Measurements from ENCODE around the gene ABCA1. TPM values are rescaled to one million over a fixed set of nuclear protein-coding genes. Genes with fewer than 3 reads are reported as not detected.
"Not testable (repeated sequence)": the region's sequence is repeated elsewhere in the genome, so short reads cannot be mapped to it uniquely, and the experiment has no call there.

Gene ABCA1
- total RNA-seq, 4 donors from 2014 or later, result 59.2 to 84.1 (median 80.5) TPM

DNA sequence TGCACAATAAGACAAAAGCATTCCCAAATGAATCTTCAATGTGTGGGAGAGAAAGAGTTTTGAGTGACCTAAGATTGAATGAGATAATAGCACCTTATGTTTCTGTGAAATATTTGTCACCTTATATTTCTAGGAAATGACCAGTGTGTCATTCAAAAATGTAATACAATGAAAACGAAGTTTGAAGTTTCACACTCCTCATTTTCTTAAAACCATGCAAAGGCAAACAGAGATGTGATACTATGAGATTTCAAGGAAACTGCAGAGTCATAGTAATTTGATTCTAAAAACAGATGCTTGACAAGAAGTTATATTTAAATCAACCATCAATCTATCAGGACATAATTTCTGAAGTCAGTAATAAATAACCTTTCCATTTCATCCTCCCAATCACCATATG, 13.6 kb upstream of the ABCA1 start:
- WGBS, 2 donors, result 49 to 52% methylated on average over 1 of the region's 1 CpG
- Histone ChIP-seq H3K36me3 (no peaks in the 10 kb centered on the region), H3K4me1 (peaks cover 0 to 6% (median under 1%) of the 10 kb centered on the region in 4 donors), H3K9me3 (no peaks in the 10 kb centered on the region), H3K27me3 (no peaks in the 10 kb centered on the region), H3K27ac (no peak overlapping the region), H3K4me3 (no peak overlapping the region)
- DNase-seq (ENCODE audit: low spot score in 2 of 2), result no peak
- TF ChIP-seq, protein P1, sequence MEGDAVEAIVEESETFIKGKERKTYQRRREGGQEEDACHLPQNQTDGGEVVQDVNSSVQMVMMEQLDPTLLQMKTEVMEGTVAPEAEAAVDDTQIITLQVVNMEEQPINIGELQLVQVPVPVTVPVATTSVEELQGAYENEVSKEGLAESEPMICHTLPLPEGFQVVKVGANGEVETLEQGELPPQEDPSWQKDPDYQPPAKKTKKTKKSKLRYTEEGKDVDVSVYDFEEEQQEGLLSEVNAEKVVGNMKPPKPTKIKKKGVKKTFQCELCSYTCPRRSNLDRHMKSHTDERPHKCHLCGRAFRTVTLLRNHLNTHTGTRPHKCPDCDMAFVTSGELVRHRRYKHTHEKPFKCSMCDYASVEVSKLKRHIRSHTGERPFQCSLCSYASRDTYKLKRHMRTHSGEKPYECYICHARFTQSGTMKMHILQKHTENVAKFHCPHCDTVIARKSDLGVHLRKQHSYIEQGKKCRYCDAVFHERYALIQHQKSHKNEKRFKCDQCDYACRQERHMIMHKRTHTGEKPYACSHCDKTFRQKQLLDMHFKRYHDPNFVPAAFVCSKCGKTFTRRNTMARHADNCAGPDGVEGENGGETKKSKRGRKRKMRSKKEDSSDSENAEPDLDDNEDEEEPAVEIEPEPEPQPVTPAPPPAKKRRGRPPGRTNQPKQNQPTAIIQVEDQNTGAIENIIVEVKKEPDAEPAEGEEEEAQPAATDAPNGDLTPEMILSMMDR (IDR thresholded peaks at IDR 0.05), result no peak
- TF ChIP-seq EP300 (IDR thresholded peaks at IDR 0.05), result no peak
- no peak for TF ChIP-seq POLR2A (IDR thresholded peaks at IDR 0.05)

DNA sequence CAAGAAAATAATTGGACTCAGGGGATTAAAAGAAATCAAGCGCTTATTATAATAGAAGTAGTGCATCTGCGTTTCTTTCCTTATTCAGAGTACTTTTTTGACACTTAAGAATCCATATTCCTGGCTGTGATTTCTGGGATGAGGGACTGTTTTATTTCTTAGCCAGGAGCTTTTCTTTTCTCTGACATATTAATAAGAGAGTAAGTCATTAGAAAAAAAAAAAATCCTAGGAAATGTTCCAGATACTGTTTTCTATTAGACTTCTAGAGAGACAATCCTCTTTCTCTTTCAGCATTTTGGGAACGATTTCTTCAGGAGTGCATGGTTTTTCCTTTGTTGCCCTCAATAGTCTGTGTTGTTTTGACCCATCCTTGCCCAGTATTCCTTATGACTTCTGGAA, 8.3 kb upstream of the ABCA1 start:
- TF ChIP-seq POLR2A (IDR thresholded peaks at IDR 0.05), result no peak
- TF ChIP-seq, protein P1 (IDR thresholded peaks at IDR 0.05), result no peak
- no peak for TF ChIP-seq EP300 (IDR thresholded peaks at IDR 0.05)
- Histone ChIP-seq H3K27ac (peak overlapping the region in 2 of 4 donors; percentile 2 to 62), H3K4me1 (peaks cover 0 to 36% (median 7%) of the 10 kb centered on the region in 4 donors), H3K27me3 (no peaks in the 10 kb centered on the region), H3K36me3 (no peaks in the 10 kb centered on the region), H3K9me3 (no peaks in the 10 kb centered on the region), H3K4me3 (no peak overlapping the region)
- DNase-seq (ENCODE audit: low spot score in 2 of 2), result no peak
- WGBS, 2 donors, result 43 to 57% methylated on average over 3 of the region's 3 CpGs

DNA sequence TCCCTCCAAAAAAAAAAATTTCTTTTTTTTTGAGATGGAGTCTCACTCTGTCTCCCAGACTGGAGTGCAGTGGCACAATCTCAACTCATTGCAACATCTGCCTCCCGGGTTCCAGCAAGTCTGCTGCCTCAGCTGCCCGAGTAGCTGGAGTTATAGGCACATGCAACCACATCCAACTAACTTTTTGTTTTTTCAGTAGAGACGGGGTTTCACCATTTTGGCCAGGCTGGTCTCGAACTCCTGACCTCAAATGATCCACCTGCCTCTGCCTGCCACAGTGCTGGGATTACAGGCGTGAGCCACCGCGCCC, 7.5 kb upstream of the ABCA1 start:
- H3K27me3 ChIP-seq, H3K36me3 ChIP-seq, H3K9me3 ChIP-seq, H3K4me3 ChIP-seq: not testable (repeated sequence)
- peak in 1 of 2 donors; percentile 46 for DNase-seq (ENCODE audit: low spot score in 2 of 2)
- TF ChIP-seq EP300 (IDR thresholded peaks at IDR 0.05), result peak in 1 of 2 donors; percentile 30
- Histone ChIP-seq H3K4me1 (peaks cover 0 to 36% (median 7%) of the 10 kb centered on the region in 4 donors), H3K27ac (peak overlapping the region in 1 of 4 donors; percentile 62)
- 73 to 80% methylated on average over 7 of the region's 7 CpGs for WGBS, 2 donors

DNA sequence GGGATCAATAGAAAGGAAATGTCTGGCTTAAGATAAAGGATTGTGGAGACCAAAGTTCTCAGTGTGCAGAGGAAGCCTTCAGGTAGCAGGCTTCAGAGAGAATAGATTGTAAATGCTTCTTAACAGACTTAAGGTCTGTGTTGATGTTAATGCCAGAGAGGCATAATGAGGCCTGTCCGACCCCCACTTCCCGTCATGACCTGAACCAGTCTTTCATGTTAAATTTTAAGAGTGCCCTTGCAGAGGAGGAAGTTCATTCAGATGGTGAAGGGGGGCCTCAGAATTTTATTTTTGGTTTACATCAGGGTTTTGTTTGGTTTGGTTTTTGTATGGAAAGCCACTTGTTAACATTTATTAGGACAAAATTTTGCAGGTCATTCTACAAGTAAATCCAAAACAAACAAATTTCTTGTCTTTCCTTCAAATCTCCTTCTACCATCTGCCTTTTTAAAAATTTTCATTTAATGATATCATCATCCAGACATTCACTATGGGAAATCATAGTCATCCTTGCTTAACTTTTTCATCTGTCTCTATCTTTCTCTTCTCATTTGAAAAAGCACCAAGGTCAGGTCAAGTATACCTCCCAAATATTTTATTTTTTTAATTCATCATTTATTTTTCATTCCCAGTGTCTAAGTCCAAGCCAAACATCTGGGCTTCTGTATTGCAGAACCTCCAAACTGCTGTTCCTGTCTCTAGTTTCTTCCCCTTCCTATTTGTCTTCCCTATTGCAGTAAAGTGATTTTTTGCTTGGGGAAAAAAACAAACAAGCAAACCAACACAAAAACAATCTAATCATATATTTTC, 6.9 kb upstream of the ABCA1 start:
- Histone ChIP-seq H3K27ac (peak overlapping the region in 2 of 4 donors; percentile 2 to 62), H3K9me3 (no peaks in the 10 kb centered on the region), H3K36me3 (no peaks in the 10 kb centered on the region), H3K4me1 (peaks cover 0 to 36% (median 7%) of the 10 kb centered on the region in 4 donors), H3K27me3 (no peaks in the 10 kb centered on the region), H3K4me3 (no peak overlapping the region)
- TF ChIP-seq POLR2A (IDR thresholded peaks at IDR 0.05), result no peak
- TF ChIP-seq, protein P1 (IDR thresholded peaks at IDR 0.05), result no peak
- TF ChIP-seq EP300 (IDR thresholded peaks at IDR 0.05), result no peak
- WGBS, 2 donors, result 33 to 43% methylated on average over 2 of the region's 2 CpGs
- DNase-seq (ENCODE audit: low spot score in 2 of 2), result no peak

DNA sequence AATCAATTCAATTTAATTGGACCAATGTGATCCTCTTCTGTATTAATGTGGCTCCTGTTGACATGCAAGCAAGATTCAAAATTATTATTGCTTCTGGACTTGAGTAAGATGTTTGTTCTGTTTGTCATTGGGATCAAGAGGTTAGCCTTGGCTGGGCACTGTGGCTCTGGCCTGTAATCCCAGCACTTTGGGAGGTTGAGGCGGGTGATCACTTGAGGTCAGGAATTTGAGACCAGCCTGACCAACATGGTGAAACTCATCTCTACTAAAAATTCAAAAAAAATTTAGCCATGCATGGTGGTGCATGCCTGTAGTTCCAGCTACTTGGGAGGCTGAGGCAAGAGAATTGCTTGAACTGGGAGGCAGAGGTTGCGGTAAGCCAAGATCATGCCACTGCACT, 5.1 kb upstream of the ABCA1 start:
- not testable (repeated sequence) for DNase-seq (ENCODE audit: low spot score in 2 of 2); H3K4me3 ChIP-seq; H3K36me3 ChIP-seq; H3K9me3 ChIP-seq; H3K27ac ChIP-seq; H3K27me3 ChIP-seq
- peaks cover 0 to 43% (median 7%) of the 10 kb centered on the region in 4 donors for H3K4me1 ChIP-seq
- 96 to 97% methylated on average over 2 of the region's 2 CpGs for WGBS, 2 donors

DNA sequence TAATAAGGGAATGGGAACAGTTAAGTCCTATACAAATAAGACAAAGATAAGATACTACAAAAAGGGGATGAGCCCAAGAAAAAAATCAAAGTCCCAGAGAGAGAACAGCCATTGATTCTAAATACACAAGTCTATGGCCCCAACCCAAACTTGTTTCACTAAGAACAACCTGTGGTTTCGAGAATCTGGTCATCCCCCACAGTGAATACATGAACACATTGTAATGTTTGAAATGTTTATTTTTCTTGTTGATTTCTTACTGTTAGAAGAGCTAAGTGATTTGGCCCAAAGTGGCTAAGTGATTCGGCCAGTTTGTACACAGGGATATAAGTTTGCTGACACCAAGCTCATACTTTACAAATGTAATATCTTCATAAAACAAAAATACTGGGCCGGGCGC, 3.3 kb upstream of the ABCA1 start:
- Histone ChIP-seq H3K9me3 (no peaks in the 10 kb centered on the region), H3K4me1 (peaks cover 0 to 34% (median 4%) of the 10 kb centered on the region in 4 donors), H3K27ac (no peak overlapping the region), H3K27me3 (no peaks in the 10 kb centered on the region), H3K4me3 (no peak overlapping the region), H3K36me3 (no peaks in the 10 kb centered on the region)
- no peak for DNase-seq (ENCODE audit: low spot score in 2 of 2)
- no peak for TF ChIP-seq POLR2A (IDR thresholded peaks at IDR 0.05)
- TF ChIP-seq EP300 (IDR thresholded peaks at IDR 0.05), result no peak
- TF ChIP-seq, protein P1 (IDR thresholded peaks at IDR 0.05), result no peak
- WGBS, 2 donors, result 75 to 85% methylated on average over 4 of the region's 4 CpGs
